MM.1S (cell line): Measurements from ENCODE around the gene OSGIN1.

Source experiments
- DNase-seq: peaks from one replicate; pipeline ENCODE4 v3.0.0-alpha.2; 2015
- H2AFZ ChIP-seq: fragments of 300-600 bp; sonication (generic); 2 replicates; pipeline ENCODE4 v1.6.0; 2016; ENCODE audit warnings: antibody characterized with exemption, low read length
- H3F3A ChIP-seq: fragments of 300-600 bp; sonication (generic); 2 replicates; pipeline ENCODE4 v1.6.1; 2016; ENCODE audit warnings: mild to moderate bottlenecking, antibody characterized with exemption, low read length, moderate library complexity, mixed read lengths; ENCODE audit not compliant: insufficient read depth
- H3K27ac ChIP-seq: fragments of 300-600 bp; sonication (generic); 2 replicates; pipeline ENCODE4 v1.5.1; 2016; ENCODE audit warnings: mild to moderate bottlenecking, low read length
- H3K27me3 ChIP-seq: fragments of 300-600 bp; sonication (generic); replicated peaks from 2 replicates; pipeline ENCODE4 v1.6.0; 2016; ENCODE audit warnings: low read length; ENCODE audit not compliant: insufficient read depth
- H3K36me3 ChIP-seq: fragments of 300-600 bp; sonication (generic); replicated peaks from 2 replicates; pipeline ENCODE4 v1.6.1; 2016; ENCODE audit warnings: mild to moderate bottlenecking, low read length, mixed read lengths; ENCODE audit not compliant: insufficient read depth
- H3K4me1 ChIP-seq: fragments of 300-600 bp; sonication (generic); 2 replicates; pipeline ENCODE4 v1.6.1; 2016; ENCODE audit warnings: low read length, mixed read lengths
- H3K4me2 ChIP-seq: fragments of 300-600 bp; sonication (generic); 2 replicates; pipeline ENCODE4 v1.6.0; 2016; ENCODE audit warnings: low read depth, low read length
- H3K4me3 ChIP-seq: fragments of 300-600 bp; sonication (generic); 2 replicates; pipeline ENCODE4 v1.5.1; 2016; ENCODE audit warnings: low read length, mixed read lengths
- H3K79me2 ChIP-seq: fragments of 300-600 bp; sonication (generic); 2 replicates; pipeline ENCODE4 v1.6.1; 2016; ENCODE audit warnings: mixed run types, low read length, mixed read lengths
- H3K9ac ChIP-seq: fragments of 300-600 bp; sonication (generic); 2 replicates; pipeline ENCODE4 v1.6.1; 2016; ENCODE audit warnings: low read length, mixed read lengths
- H3K9me2 ChIP-seq: fragments of 300-600 bp; sonication (generic); replicated peaks from 2 replicates; pipeline ENCODE4 v1.6.1; 2016; ENCODE audit warnings: mild to moderate bottlenecking, low read length, mixed read lengths; ENCODE audit not compliant: insufficient read depth
- H3K9me3 ChIP-seq: fragments of 300-600 bp; sonication (generic); replicated peaks from 2 replicates; pipeline ENCODE4 v1.6.1; 2016; ENCODE audit warnings: mild to moderate bottlenecking, low read length, mixed read lengths; ENCODE audit not compliant: insufficient read depth
- H4K20me1 ChIP-seq: fragments of 300-600 bp; sonication (generic); 2 replicates; pipeline ENCODE4 v1.6.1; 2016; ENCODE audit warnings: mild to moderate bottlenecking, low read length, moderate library complexity, mixed read lengths; ENCODE audit not compliant: insufficient read depth
- CTCF ChIP-seq: fragments of 300-600 bp; sonication (generic); IDR thresholded peaks from 2 replicates; pipeline ENCODE4 v1.5.1; 2016; ENCODE audit warnings: antibody characterized with exemption, low read length, mixed read lengths
- EZH2 ChIP-seq: fragments of 300-600 bp; sonication (generic); optimal IDR thresholded peaks from 2 replicates; pipeline ENCODE3; 2017; ENCODE audit warnings: low read depth, mild to moderate bottlenecking, antibody characterized with exemption, low read length, mixed read lengths
- EZH2phosphoT487 ChIP-seq: fragments of 300-600 bp; sonication (generic); IDR thresholded peaks from 2 replicates; pipeline ENCODE4 v1.6.1; 2018; ENCODE audit warnings: antibody characterized with exemption, low read length

OSGIN1 gene

GRCh38 chr16:83963277-83964119 lies 10.5 kb downstream of the OSGIN1 start:
- H3K4me2 ChIP-seq: no peak overlapping the region
- H3K4me1 ChIP-seq: no peaks in the 10 kb centered on the region
- no peaks in the 10 kb centered on the region for H3F3A ChIP-seq
- TF ChIP-seq CTCF (no peak), EZH2 (no peak), EZH2phosphoT487 (no peak)
- H2AFZ ChIP-seq: no peak overlapping the region
- no peaks in the 10 kb centered on the region for H3K9me3 ChIP-seq
- no peaks in the 10 kb centered on the region for H3K9me2 ChIP-seq
- DNase-seq: no peak
- no peaks in the 10 kb centered on the region for H4K20me1 ChIP-seq
- no peak overlapping the region for H3K9ac ChIP-seq
- H3K79me2 ChIP-seq: no peaks in the 10 kb centered on the region
- no peaks in the 10 kb centered on the region for H3K27me3 ChIP-seq
- H3K36me3 ChIP-seq: no peaks in the 10 kb centered on the region
- no peak overlapping the region for H3K27ac ChIP-seq
- no peak overlapping the region for H3K4me3 ChIP-seq

GRCh38 chr16:83964684-83965443 lies 11.8 kb downstream of the OSGIN1 start:
- no peak overlapping the region for H3K4me2 ChIP-seq
- no peak overlapping the region for H3K27ac ChIP-seq
- no peak overlapping the region for H2AFZ ChIP-seq
- H3K27me3 ChIP-seq: no peaks in the 10 kb centered on the region; the same call in 1 of the 2 replicates
- no peak for DNase-seq
- no peaks in the 10 kb centered on the region for H3K9me3 ChIP-seq
- H3K4me3 ChIP-seq: no peak overlapping the region
- H3K4me1 ChIP-seq: no peaks in the 10 kb centered on the region
- H3F3A ChIP-seq: no peaks in the 10 kb centered on the region
- H3K9me2 ChIP-seq: no peaks in the 10 kb centered on the region
- H3K36me3 ChIP-seq: no peaks in the 10 kb centered on the region
- H3K9ac ChIP-seq: no peak overlapping the region
- TF ChIP-seq EZH2phosphoT487 (no peak), CTCF (no peak), EZH2 (no peak)
- H4K20me1 ChIP-seq: no peaks in the 10 kb centered on the region
- H3K79me2 ChIP-seq: no peaks in the 10 kb centered on the region

- TF ChIP-seq EZH2: no peak
- TF ChIP-seq CTCF: no peak
- TF ChIP-seq EZH2phosphoT487: no peak
- H3K27me3 ChIP-seq: no peaks in the 10 kb centered on the region; the same call in 1 of the 2 replicates
Measured at GRCh38 chr16:83965444-83966152, 12.6 kb downstream of the OSGIN1 start.

More at GRCh38 chr16:83965444-83966152, 12.6 kb downstream of the OSGIN1 start:
- Histone ChIP-seq H4K20me1 (no peaks in the 10 kb centered on the region), H3K9ac (no peak overlapping the region), H3K4me2 (no peak overlapping the region), H3K36me3 (no peaks in the 10 kb centered on the region), H3K9me2 (no peaks in the 10 kb centered on the region), H3K79me2 (no peaks in the 10 kb centered on the region), H3K9me3 (no peaks in the 10 kb centered on the region), H3K27ac (no peak overlapping the region), H3K4me3 (no peak overlapping the region), H2AFZ (no peak overlapping the region), H3K4me1 (no peaks in the 10 kb centered on the region), H3F3A (no peaks in the 10 kb centered on the region)
- DNase-seq: no peak
